ENCODE measurements around the gene SFRP2.
A peak's percentile ranks its signal among the peaks of the same experiment; 100 is the strongest.

SFRP2 gene

GRCh38 chr4:153798901-153799693, 10.2 kb upstream of the SFRP2 start:
- TF ChIP-seq, protein P1, sequence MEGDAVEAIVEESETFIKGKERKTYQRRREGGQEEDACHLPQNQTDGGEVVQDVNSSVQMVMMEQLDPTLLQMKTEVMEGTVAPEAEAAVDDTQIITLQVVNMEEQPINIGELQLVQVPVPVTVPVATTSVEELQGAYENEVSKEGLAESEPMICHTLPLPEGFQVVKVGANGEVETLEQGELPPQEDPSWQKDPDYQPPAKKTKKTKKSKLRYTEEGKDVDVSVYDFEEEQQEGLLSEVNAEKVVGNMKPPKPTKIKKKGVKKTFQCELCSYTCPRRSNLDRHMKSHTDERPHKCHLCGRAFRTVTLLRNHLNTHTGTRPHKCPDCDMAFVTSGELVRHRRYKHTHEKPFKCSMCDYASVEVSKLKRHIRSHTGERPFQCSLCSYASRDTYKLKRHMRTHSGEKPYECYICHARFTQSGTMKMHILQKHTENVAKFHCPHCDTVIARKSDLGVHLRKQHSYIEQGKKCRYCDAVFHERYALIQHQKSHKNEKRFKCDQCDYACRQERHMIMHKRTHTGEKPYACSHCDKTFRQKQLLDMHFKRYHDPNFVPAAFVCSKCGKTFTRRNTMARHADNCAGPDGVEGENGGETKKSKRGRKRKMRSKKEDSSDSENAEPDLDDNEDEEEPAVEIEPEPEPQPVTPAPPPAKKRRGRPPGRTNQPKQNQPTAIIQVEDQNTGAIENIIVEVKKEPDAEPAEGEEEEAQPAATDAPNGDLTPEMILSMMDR (conservative IDR thresholded peaks at IDR 0.05; ENCODE audit: low read length): no peak
- no peak overlapping the region for H3K4me3 ChIP-seq (ENCODE audit: low read length)

DNA sequence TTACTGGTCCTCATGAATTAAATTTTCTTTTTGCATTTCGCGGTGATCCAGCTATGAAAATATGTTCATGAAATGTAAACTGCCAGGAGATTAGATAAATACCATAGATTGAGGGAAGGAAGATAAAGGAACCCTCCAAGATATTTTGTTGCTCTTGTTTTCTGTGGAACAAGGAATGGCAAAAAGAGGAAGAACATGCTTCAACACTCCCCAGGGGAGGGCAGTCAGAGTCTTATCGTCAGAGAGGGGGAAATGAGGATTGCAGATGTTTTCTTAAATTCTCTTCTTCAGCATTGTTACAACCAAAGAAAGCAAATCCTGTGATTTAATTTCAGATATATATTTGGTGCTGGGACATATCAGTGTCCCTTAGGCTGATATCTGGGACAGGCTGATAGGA, 9.5 kb upstream of the SFRP2 start:
- H3K4me3 ChIP-seq (ENCODE audit: low read length): no peak overlapping the region
- DNase-seq (ENCODE audit: low read depth): peak; percentile 14
- TF ChIP-seq, protein P1 (conservative IDR thresholded peaks at IDR 0.05; ENCODE audit: low read length): no peak; the same call in 1 of the 2 replicates

More at GRCh38 chr4:153798901-153799693, 10.2 kb upstream of the SFRP2 start:
- DNase-seq (ENCODE audit: low read depth): peak; percentile 74

DNA sequence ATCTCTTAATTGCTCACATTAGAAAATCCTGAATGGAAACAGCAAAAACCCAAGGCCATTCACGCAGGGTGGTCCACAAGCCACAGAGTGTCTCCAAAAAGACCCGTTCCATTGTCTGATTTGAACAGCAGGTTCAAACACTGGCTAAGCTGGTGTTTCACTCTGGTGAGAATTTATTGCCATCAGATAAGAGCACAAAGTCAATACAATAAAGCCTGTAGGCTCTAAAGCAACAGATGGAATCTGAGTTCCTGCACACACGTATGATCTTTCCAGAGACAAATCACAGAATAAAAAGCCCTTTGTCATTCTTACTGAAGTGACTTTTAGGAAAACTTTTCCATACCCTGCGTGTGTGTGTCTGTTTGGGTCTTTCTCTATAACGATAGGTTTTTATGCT, 5.1 kb upstream of the SFRP2 start:
- H3K4me3 ChIP-seq (ENCODE audit: low read length): no peak overlapping the region
- TF ChIP-seq, protein P1 (conservative IDR thresholded peaks at IDR 0.05; ENCODE audit: low read length): no peak
- DNase-seq (ENCODE audit: low read depth): no peak

GRCh38 chr4:153792618-153793247, 3.9 kb upstream of the SFRP2 start:
- peak overlapping the region; percentile 40 for H3K4me3 ChIP-seq (ENCODE audit: low read length)
- TF ChIP-seq, protein P1 (conservative IDR thresholded peaks at IDR 0.05; ENCODE audit: low read length): no peak
- no peak for DNase-seq (ENCODE audit: low read depth)

DNA sequence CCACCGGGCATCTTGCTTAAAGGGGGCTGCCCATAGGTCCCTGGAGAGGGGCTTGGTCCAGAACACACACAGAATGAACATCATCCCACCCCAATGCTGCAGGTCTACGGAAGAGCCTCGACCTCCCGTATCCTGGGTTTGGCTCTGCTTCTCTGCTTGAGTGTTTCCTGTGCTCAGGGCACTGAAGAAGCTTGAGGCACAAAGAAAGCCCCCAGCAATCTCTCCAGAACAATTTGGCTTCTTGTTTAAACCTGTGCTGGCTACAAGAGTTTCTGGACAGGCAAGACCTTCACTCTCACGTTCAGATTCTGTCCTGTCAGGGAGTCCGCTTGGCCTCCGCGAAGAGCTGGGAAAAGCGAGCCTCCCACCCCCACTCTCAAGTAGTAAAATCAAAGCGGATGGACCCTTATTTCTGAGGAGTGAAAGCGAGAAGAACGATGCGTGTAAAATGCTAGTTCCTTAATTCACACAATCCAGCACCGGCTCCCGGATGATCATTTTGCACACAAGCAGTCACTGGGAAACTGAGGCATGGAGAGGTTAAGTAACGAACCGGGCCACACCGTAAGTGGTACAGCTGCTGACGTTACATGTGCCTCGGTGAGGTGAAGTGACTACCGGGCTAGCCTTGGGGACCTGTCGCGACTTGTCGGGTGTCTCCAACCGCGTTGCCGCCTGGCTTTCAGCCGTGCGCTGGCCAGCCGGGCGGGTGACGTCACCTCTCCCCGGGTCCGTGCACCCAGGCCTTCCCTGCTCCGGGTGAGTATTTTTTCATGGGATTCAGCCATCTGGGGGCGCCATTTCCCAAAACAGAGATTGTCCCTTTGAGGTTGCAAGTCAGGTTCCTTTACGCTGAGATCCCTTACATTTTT, 3.1 kb upstream of the SFRP2 start:
- peak; percentile 56 for DNase-seq (ENCODE audit: low read depth)
- peak overlapping the region; percentile 40 for H3K4me3 ChIP-seq (ENCODE audit: low read length)
- TF ChIP-seq, protein P1 (conservative IDR thresholded peaks at IDR 0.05; ENCODE audit: low read length): peak; percentile 47

- H3K4me3 ChIP-seq (ENCODE audit: low read length): peak overlapping the region; percentile 41
- TF ChIP-seq, protein P1 (conservative IDR thresholded peaks at IDR 0.05; ENCODE audit: low read length): peak; percentile 38
- DNase-seq (ENCODE audit: low read depth): peak; percentile 25
These were observed 2.2 kb upstream of the SFRP2 start for GRCh38 chr4:153790962-153791551.

Measured in AG10803 (cell line).